C4-2B (cell line): ENCODE measurements around the gene THADA.

Experiments
- CTCF ChIP-seq: fragments of 450-650 bp; conservative IDR thresholded peaks from 2 replicates; pipeline ENCODE4 v1.5.1; 2017; ENCODE audit warnings: mild to moderate bottlenecking
- ZFX ChIP-seq: fragments of 450-650 bp; IDR thresholded peaks from 2 replicates; pipeline ENCODE4 v1.6.1; 2017

DNA sequence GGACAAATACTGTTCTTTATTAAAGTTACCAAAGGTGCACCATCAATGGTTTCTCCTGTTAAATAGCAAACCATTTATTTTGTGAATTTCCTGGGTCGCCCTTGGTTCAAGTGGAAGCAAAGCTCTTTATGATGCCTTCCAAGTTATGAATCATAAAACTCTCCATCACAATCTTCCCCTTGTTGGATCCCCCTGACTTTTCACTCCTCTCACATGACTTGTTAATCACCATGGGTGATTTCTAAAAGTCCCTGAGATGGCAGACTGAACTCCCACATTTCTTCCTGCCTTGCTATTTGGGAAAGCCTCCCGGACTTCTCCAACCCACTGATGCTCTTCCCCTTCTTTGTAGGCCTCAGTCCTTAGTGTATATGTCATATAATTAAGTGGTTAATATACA, 176.0 kb downstream of the THADA start:
- TF ChIP-seq CTCF (no peak), ZFX (no peak)
